Activated B cell treated with CpG ODN at 0.5 μM for 24 hours (primary cell): ENCODE results near the gene LVRN. TPM values are rescaled to one million over a fixed set of nuclear protein-coding genes. Genes with fewer than 3 reads are reported as not detected.

Experiments used
- ATAC-seq: fragments of 200-7000 bp; cut with Tn5 transposase; one replicate; pipeline ENCODE4 v1.10.0; 2021; ENCODE audit warnings: low read depth, mild to moderate bottlenecking, moderate library complexity
- CTCF ChIA-PET: fragments of 350-600 bp; sonication (Branson Sonifier 250); formaldehyde crosslinking; loops from one replicate; lab custom pipeline; 2021; ENCODE audit warnings: antibody characterized with exemption; lab: Charles Lee
- POLR2A ChIA-PET: fragments of 350-600 bp; sonication (Branson Sonifier 250); formaldehyde crosslinking; loops from one replicate; lab custom pipeline; 2021; ENCODE audit warnings: antibody characterized with exemption; lab: Charles Lee
- DNase-seq: peaks from one replicate; pipeline ENCODE4 v3.0.0; 2022
- H3K27ac Mint-ChIP-seq: one replicate; pipeline ENCODE4 v1.8.0; 2020; ENCODE audit warnings: mixed read lengths
- H3K27me3 Mint-ChIP-seq: one replicate; pipeline ENCODE4 v1.8.0; 2021; ENCODE audit warnings: mixed read lengths
- H3K36me3 Mint-ChIP-seq: one replicate; pipeline ENCODE4 v1.8.0; 2021; ENCODE audit warnings: low read depth, mixed read lengths
- H3K4me1 Mint-ChIP-seq: one replicate; pipeline ENCODE4 v1.8.0; 2021; ENCODE audit warnings: mixed read lengths
- H3K4me3 Mint-ChIP-seq: one replicate; pipeline ENCODE4 v1.8.0; 2020; ENCODE audit warnings: mild to moderate bottlenecking, mixed read lengths
- H3K9me3 Mint-ChIP-seq: one replicate; pipeline ENCODE4 v1.8.0; 2020; ENCODE audit warnings: mixed read lengths
- CTCF ChIP-seq: fragments of 200-600 bp; IDR thresholded peaks from one replicate; pipeline ENCODE4 v1.8.0; 2022; ENCODE audit warnings: antibody characterized with exemption, mild to moderate bottlenecking
- intact Hi-C: fragments of 100-400 bp; cut with micrococcal nuclease; formaldehyde crosslinking; loops from one replicate; pipeline ENCODE4 v1.15.1; 2024
- total RNA-seq: library from RNA; stranded (reverse); gene quantifications from 2 replicates; pipeline ENCODE4 v1.2.3, GENCODE V29; 2022

The LVRN gene
- total RNA-seq, 1 donor from 2014 or later = not detected

DNA sequence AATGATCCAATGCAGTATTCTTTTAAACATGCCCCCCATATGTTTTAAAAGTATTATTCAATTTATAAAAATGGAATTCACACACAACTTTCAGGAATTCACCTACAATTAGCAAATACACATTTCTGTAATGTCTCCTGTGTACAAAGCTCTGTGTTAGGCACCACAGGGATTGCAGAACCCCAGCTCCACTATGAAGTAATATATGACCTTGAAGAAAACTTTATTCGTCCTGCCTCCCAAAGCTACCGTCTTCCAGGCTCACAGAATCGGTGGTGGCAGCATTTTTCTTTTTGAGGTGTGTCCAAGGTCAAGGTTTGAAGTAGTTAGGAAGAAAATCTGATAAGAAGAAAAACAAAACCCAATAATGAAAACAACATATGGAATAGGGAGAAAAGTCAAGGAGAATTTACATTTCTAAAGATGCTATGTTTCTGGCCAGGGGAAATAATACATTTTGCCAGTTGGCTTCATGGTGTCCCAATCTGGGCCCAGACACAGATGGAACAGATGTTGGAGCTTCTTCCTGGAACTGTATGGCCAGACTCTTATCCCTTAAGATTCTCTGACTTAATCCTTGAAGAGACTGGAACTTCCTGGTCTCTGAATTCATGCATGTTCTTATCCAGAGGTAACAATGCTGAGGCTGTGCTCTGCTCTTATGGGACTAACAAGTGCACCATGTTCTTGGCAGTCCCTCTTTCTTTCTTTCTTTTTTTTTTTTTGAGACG lies 22.0 kb upstream of the LVRN start:
- DNase-seq (no peak), ATAC-seq (no peak)
- intact Hi-C loops = no loop called here
- ChIA-PET POLR2A (no interaction called here), CTCF (no interaction called here)
- no peak overlapping the region for H3K27ac Mint-ChIP-seq
- no peak for TF ChIP-seq CTCF
- H3K9me3 Mint-ChIP-seq = peaks cover 3% of the 10 kb centered on the region
- H3K27me3 Mint-ChIP-seq = no peaks in the 10 kb centered on the region
- no peaks in the 10 kb centered on the region for H3K36me3 Mint-ChIP-seq
- H3K4me3 Mint-ChIP-seq = no peak overlapping the region
- no peaks in the 10 kb centered on the region for H3K4me1 Mint-ChIP-seq

DNA sequence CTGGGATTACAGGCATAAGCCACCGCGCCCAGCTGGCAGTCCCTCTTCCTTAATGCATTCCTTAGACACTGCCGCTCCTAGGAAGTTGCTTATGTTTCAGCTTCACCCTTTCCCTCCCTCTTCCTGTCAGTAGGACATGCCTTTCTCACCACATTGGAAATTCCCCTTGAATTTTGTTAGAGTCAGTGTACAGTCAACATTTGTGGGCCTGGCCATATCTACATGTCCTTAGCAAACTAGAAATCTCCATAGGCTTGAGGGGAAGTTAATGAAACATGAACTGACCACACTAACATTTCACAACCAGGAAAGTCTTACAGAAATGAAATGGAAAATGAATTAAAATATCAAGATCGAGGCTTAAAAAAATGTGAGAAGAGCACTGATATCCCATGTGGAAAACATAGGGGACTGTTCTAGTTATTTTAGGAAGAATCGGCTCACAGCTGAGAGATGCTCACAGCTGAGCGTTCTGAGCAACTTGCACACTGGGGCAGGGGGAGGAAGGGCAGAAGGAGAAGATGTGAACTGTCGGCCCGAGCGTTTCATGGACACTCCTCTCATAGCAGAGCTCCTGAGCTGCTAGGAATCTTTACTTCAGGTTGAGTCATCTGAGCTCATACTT lies 21.1 kb upstream of the LVRN start:
- no peak for TF ChIP-seq CTCF
- peaks cover 3% of the 10 kb centered on the region for H3K9me3 Mint-ChIP-seq
- ChIA-PET CTCF (no interaction called here), POLR2A (no interaction called here)
- H3K27me3 Mint-ChIP-seq = no peaks in the 10 kb centered on the region
- H3K4me3 Mint-ChIP-seq = no peak overlapping the region
- DNase-seq = no peak
- no peaks in the 10 kb centered on the region for H3K36me3 Mint-ChIP-seq
- no peak for ATAC-seq
- no peaks in the 10 kb centered on the region for H3K4me1 Mint-ChIP-seq
- no peak overlapping the region for H3K27ac Mint-ChIP-seq
- intact Hi-C loops = no loop called here

- Mint-ChIP-seq H3K4me1 (no peaks in the 10 kb centered on the region), H3K4me3 (no peak overlapping the region), H3K27ac (no peak overlapping the region), H3K36me3 (no peaks in the 10 kb centered on the region), H3K27me3 (no peaks in the 10 kb centered on the region), H3K9me3 (peaks cover 3% of the 10 kb centered on the region)
- TF ChIP-seq CTCF = no peak
- intact Hi-C loops = no loop called here
- no peak for DNase-seq
- ChIA-PET POLR2A (no interaction called here), CTCF (no interaction called here)
- ATAC-seq = no peak
These were observed 17.8 kb upstream of the LVRN start for GRCh38 chr5:115944501-115944900.

DNA sequence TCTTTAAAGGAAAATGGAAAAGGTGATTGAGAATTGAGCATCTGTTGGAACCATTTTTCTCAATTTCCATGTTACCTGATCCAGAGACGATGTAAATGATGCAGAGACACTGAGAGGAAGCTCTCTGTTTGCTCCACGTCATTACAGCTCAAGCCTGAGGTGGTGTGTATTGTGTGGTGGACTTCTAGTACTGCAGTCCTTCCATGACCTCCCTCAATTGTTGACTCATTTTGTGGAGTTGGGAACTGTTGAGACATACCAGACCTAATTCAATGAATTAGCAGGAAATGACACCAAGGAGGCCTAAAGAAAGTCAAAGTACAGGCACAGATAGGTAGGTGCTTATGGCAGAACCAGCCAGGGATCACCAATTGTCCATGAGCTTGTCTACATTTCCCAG lies 15.6 kb upstream of the LVRN start:
- Mint-ChIP-seq H3K9me3 (peaks cover 3% of the 10 kb centered on the region), H3K4me3 (no peak overlapping the region), H3K4me1 (no peaks in the 10 kb centered on the region), H3K27ac (no peak overlapping the region), H3K36me3 (no peaks in the 10 kb centered on the region), H3K27me3 (peaks cover 2% of the 10 kb centered on the region)
- CTCF ChIA-PET = no interaction called here
- DNase-seq (no peak), ATAC-seq (no peak)
- POLR2A ChIA-PET = no interaction called here
- TF ChIP-seq CTCF = no peak
- intact Hi-C loops = no loop called here

DNA sequence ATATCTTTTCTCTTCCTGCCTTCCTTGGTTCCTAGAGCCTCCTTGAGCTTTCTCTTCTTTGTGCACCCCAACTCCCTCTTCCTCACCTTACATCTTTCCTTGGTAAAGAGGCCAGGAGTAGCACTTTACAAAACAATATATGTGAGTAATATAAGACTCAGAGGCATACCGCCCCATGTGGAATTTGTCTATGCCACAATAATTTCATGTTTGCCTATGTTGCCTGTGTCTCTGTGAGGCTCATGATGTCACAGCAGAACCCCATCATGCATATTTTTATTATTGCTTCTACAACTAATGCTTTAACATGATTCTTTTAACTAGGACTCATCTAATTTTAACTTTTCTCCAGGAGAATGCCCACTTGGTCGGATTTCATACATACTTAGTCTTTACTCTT lies 15.0 kb upstream of the LVRN start:
- POLR2A ChIA-PET = no interaction called here
- Mint-ChIP-seq H3K4me1 (no peaks in the 10 kb centered on the region), H3K27me3 (peaks cover 2% of the 10 kb centered on the region), H3K27ac (no peak overlapping the region), H3K4me3 (no peak overlapping the region), H3K9me3 (peaks cover 2% of the 10 kb centered on the region), H3K36me3 (no peaks in the 10 kb centered on the region)
- ATAC-seq (no peak), DNase-seq (no peak)
- CTCF ChIA-PET = no interaction called here
- no peak for TF ChIP-seq CTCF
- intact Hi-C loops = no loop called here
